KOPT-K1 (cell line): ENCODE data around the gene ARMH3.

ENCODE experiments used
- H3K27ac ChIP-seq: fragments of 200-600 bp; sonication (generic); 2 replicates; pipeline ENCODE4 v1.5.1; 2016; ENCODE audit warnings: antibody characterized with exemption, mild to moderate bottlenecking, low read depth, low read length; ENCODE audit not compliant: poor library complexity, severe bottlenecking
- H3K36me3 ChIP-seq: fragments of 200-600 bp; sonication (generic); 2 replicates; pipeline ENCODE4 v1.5.1; 2017; ENCODE audit warnings: antibody characterized with exemption, mild to moderate bottlenecking, low read length, moderate library complexity; ENCODE audit not compliant: insufficient read depth
- H3K9me3 ChIP-seq: fragments of 200-600 bp; sonication (generic); 2 replicates; pipeline ENCODE4 v1.5.1; 2017; ENCODE audit warnings: antibody characterized with exemption, low read length, mild to moderate bottlenecking; ENCODE audit not compliant: insufficient read depth, poor library complexity, severe bottlenecking

ARMH3 gene

GRCh38 chr10:101827919-101828600 is 227.9 kb downstream of the ARMH3 start:
- no peak overlapping the region for H3K27ac ChIP-seq
- no peaks in the 10 kb centered on the region for H3K9me3 ChIP-seq
- no peaks in the 10 kb centered on the region for H3K36me3 ChIP-seq

- Histone ChIP-seq H3K36me3 (no peaks in the 10 kb centered on the region), H3K9me3 (no peaks in the 10 kb centered on the region), H3K27ac (no peak overlapping the region)
Observed at GRCh38 chr10:101826852-101827434, 229.0 kb downstream of the ARMH3 start.

- no peaks in the 10 kb centered on the region for H3K36me3 ChIP-seq
- H3K9me3 ChIP-seq = no peaks in the 10 kb centered on the region
- H3K27ac ChIP-seq = no peak overlapping the region
Observed at GRCh38 chr10:101824736-101825135, 231.2 kb downstream of the ARMH3 start.

GRCh38 chr10:101818872-101819633 is 236.9 kb downstream of the ARMH3 start:
- no peaks in the 10 kb centered on the region for H3K9me3 ChIP-seq
- peak overlapping the region; percentile 81 for H3K27ac ChIP-seq
- H3K36me3 ChIP-seq = 0 out of 2 replicates have a peak, but pooled peaks cover 5% of the 10 kb centered on the region

- Histone ChIP-seq H3K9me3 (no peaks in the 10 kb centered on the region), H3K27ac (peak within 1 kb of the TSS; percentile 81), H3K36me3 (peaks cover 8% of the 10 kb centered on the region)
Observed at GRCh38 chr10:101818119-101818871, 237.7 kb downstream of the ARMH3 start, which contains the start of gene OGA. Gene OGA, minus strand, starts transcription at chr10:101818444. Its CDS starts 422 bp downstream, at chr10:101818022.

GRCh38 chr10:101817337-101818118 is 238.4 kb downstream of the ARMH3 start:
- peaks cover 15% of the 10 kb centered on the region for H3K36me3 ChIP-seq
- no peaks in the 10 kb centered on the region for H3K9me3 ChIP-seq
- peak overlapping the region; percentile 81 for H3K27ac ChIP-seq

- Histone ChIP-seq H3K27ac (peak overlapping the region; percentile 81), H3K9me3 (no peaks in the 10 kb centered on the region), H3K36me3 (peaks cover 22% of the 10 kb centered on the region)
Observed at GRCh38 chr10:101816913-101817336, 239.0 kb downstream of the ARMH3 start.

GRCh38 chr10:101816376-101816775 is 239.6 kb downstream of the ARMH3 start:
- Histone ChIP-seq H3K36me3 (peaks cover 27% of the 10 kb centered on the region), H3K9me3 (no peaks in the 10 kb centered on the region), H3K27ac (peak overlapping the region; percentile 81)

- Histone ChIP-seq H3K27ac (no peak overlapping the region), H3K36me3 (peaks cover 45% of the 10 kb centered on the region)
Observed at GRCh38 chr10:101814466-101815071, 241.4 kb downstream of the ARMH3 start.

GRCh38 chr10:101812606-101813005 is 243.4 kb downstream of the ARMH3 start:
- Histone ChIP-seq H3K27ac (no peak overlapping the region), H3K36me3 (peaks cover 65% of the 10 kb centered on the region), H3K9me3 (no peaks in the 10 kb centered on the region)

More at GRCh38 chr10:101814466-101815071, 241.4 kb downstream of the ARMH3 start:
- no peaks in the 10 kb centered on the region for H3K9me3 ChIP-seq

GRCh38 chr10:101807158-101807557 is 248.8 kb downstream of the ARMH3 start:
- H3K9me3 ChIP-seq = no peaks in the 10 kb centered on the region
- H3K27ac ChIP-seq = no peak overlapping the region
- H3K36me3 ChIP-seq = peaks cover 100% of the 10 kb centered on the region

- Histone ChIP-seq H3K36me3 (peaks cover 100% of the 10 kb centered on the region), H3K27ac (no peak overlapping the region), H3K9me3 (no peaks in the 10 kb centered on the region)
Observed at GRCh38 chr10:101803511-101803910, 252.5 kb downstream of the ARMH3 start.

GRCh38 chr10:101797403-101798059 is 258.4 kb downstream of the ARMH3 start:
- no peaks in the 10 kb centered on the region for H3K9me3 ChIP-seq
- H3K36me3 ChIP-seq = peaks cover 99% of the 10 kb centered on the region
- no peak overlapping the region for H3K27ac ChIP-seq
